HCT116 (cell line): ENCODE data around the gene CSF1R. TPM values are rescaled to one million over a fixed set of nuclear protein-coding genes. Genes with fewer than 3 reads are reported as not detected.

ENCODE experiments used
- ATAC-seq: fragments of 200-7000 bp; cut with Tn5 transposase; 2 replicates; pipeline ENCODE4 v1.9.1; 2020; ENCODE audit warnings: mild to moderate bottlenecking, moderate library complexity
- BruUV-seq: library from RNA; stranded (reverse); fragments of 400-500 nt; replicated peaks from 2 replicates; lab custom pipeline; 2021; lab: Mats Ljungman, UMichigan
- CTCF ChIA-PET: fragments of 300-600 bp; sonication (Branson Sonifier 250); formaldehyde crosslinking; loops from one replicate; lab custom pipeline; 2021; ENCODE audit warnings: antibody characterized with exemption; lab: Charles Lee
- POLR2A ChIA-PET: fragments of 300-600, 350-600 bp; sonication (Branson Sonifier 250); formaldehyde crosslinking; loops from one replicate; lab custom pipeline; 2021; ENCODE audit warnings: antibody characterized with exemption; lab: Charles Lee
- RAD21 ChIA-PET, 2 experiments: fragments of 300-600 bp; sonication (Branson Sonifier 250); formaldehyde crosslinking; loops; one replicate each; lab custom pipeline; 2023; ENCODE audit warnings: low total read pairs in 2 of 2; ENCODE audit not compliant: uncharacterized antibody in 2 of 2, unreplicated experiment in 2 of 2, low non-redundant PET in 1 of 2; lab: Charles Lee
- DNase-seq: peaks from one replicate; pipeline ENCODE4 v3.0.0-alpha.2; 2010; ENCODE audit warnings: low read depth, low spot score
- H2AFZ ChIP-seq: fragments of 200-600 bp; shearing (Covaris generic), sonication (generic); 2 replicates; pipeline ENCODE4 v1.6.1; 2017; ENCODE audit warnings: low read depth, mixed run types, mixed read lengths, antibody characterized with exemption, low read length; ENCODE audit not compliant: poor library complexity, severe bottlenecking
- H3K27ac ChIP-seq: 2 replicates; pipeline ENCODE4 v1.5.1; 2012; ENCODE audit warnings: low read depth, low read length
- H3K27me3 ChIP-seq: fragments of 200-600 bp; sonication (generic); 2 replicates; pipeline ENCODE4 v1.6.1; 2016; ENCODE audit warnings: mixed run types, low read length, mixed read lengths; ENCODE audit not compliant: insufficient read depth
- H3K36me3 ChIP-seq, 2 experiments: fragments of 200-500 bp in 1 of 2; fragments of 200-600 bp in 1 of 2; sonication (Bioruptor generic) in 1 of 2; sonication (generic) in 1 of 2; 2 replicates each; pipeline versions ENCODE4 v1.5.1 to v1.6.1; 2014 to 2016; ENCODE audit warnings: low read length in 2 of 2, inconsistent platforms in 1 of 2, mixed read lengths in 1 of 2, mixed run types in 1 of 2; ENCODE audit not compliant: insufficient read depth in 2 of 2, control insufficient read depth in 1 of 2
- H3K4me1 ChIP-seq, 2 experiments: fragments of 200-600 bp in 1 of 2; sonication (generic) in 1 of 2; 2 replicates each; pipeline versions ENCODE4 v1.5.1 to v1.6.1; 2012 to 2017; ENCODE audit warnings: low read length in 2 of 2, inconsistent platforms in 1 of 2, mild to moderate bottlenecking in 1 of 2, mixed read lengths in 1 of 2, mixed run types in 1 of 2, moderate library complexity in 1 of 2; ENCODE audit not compliant: insufficient read depth in 2 of 2, control insufficient read depth in 1 of 2
- H3K4me2 ChIP-seq: fragments of 200-600 bp; sonication (generic); 2 replicates; pipeline ENCODE4 v1.6.1; 2017; ENCODE audit warnings: mixed run types, low read length, mixed read lengths
- H3K4me3 ChIP-seq, 2 experiments: fragments of 200-600 bp in 1 of 2; sonication (generic) in 1 of 2; replicated peaks in 1 of 2; 2 replicates each; pipeline ENCODE4 v1.5.1; 2011 to 2016; ENCODE audit warnings: low read length in 2 of 2, control low read depth in 1 of 2, low read depth in 1 of 2, mild to moderate bottlenecking in 1 of 2, mixed read lengths in 1 of 2, mixed run types in 1 of 2
- H3K79me2 ChIP-seq: fragments of 200-600 bp; sonication (generic); 2 replicates; pipeline ENCODE4 v1.6.1; 2017; ENCODE audit warnings: mild to moderate bottlenecking, mixed run types, low read length, moderate library complexity, mixed read lengths; ENCODE audit not compliant: insufficient read depth
- H3K9ac ChIP-seq: fragments of 200-600 bp; sonication (generic); 2 replicates; pipeline ENCODE4 v1.6.1; 2016; ENCODE audit warnings: low read length, mixed read lengths
- H3K9me2 ChIP-seq: fragments of 200-600 bp; sonication (generic), shearing (Covaris generic); 2 replicates; pipeline ENCODE4 v1.6.1; 2017; ENCODE audit warnings: mixed run types, mild to moderate bottlenecking, moderate library complexity; ENCODE audit not compliant: insufficient read depth
- H3K9me3 ChIP-seq, 2 experiments: fragments of 200-500 bp in 1 of 2; fragments of 200-600 bp in 1 of 2; sonication (Bioruptor generic) in 1 of 2; sonication (generic) in 1 of 2; 2 replicates each; pipeline ENCODE4 v1.6.1; 2014 to 2017; ENCODE audit warnings: low read length in 2 of 2, mixed read lengths in 2 of 2, inconsistent platforms in 1 of 2, low read depth in 1 of 2, mild to moderate bottlenecking in 1 of 2, mixed run types in 1 of 2, moderate library complexity in 1 of 2; ENCODE audit not compliant: control insufficient read depth in 1 of 2, insufficient read depth in 1 of 2
- H4K20me1 ChIP-seq: fragments of 200-600 bp; sonication (generic), shearing (Covaris generic); 2 replicates; pipeline ENCODE4 v1.6.1; 2017; ENCODE audit warnings: mixed run types, mild to moderate bottlenecking, moderate library complexity; ENCODE audit not compliant: insufficient read depth
- CBX3 ChIP-seq: IDR thresholded peaks from 2 replicates; pipeline ENCODE4 v1.6.1; 2012; ENCODE audit warnings: low read depth
- CEBPB ChIP-seq: IDR thresholded peaks from 2 replicates; pipeline ENCODE4 v1.6.1; 2012; ENCODE audit warnings: low read depth
- EGR1 ChIP-seq: IDR thresholded peaks from 2 replicates; pipeline ENCODE4 v1.6.1; 2012; ENCODE audit warnings: low read depth
- EZH2 ChIP-seq: fragments of 200-600 bp; sonication (generic); IDR thresholded peaks from 2 replicates; pipeline ENCODE4 v1.6.1; 2017; ENCODE audit warnings: antibody characterized with exemption, mixed run types
- EZH2phosphoT487 ChIP-seq: fragments of 200-600 bp; IDR thresholded peaks from 2 replicates; pipeline ENCODE4 v1.6.1; 2018; ENCODE audit warnings: antibody characterized with exemption, borderline replicate concordance
- FOSL1 ChIP-seq: IDR thresholded peaks from 2 replicates; pipeline ENCODE4 v1.6.1; 2012; ENCODE audit warnings: low read depth
- JUND ChIP-seq: IDR thresholded peaks from 2 replicates; pipeline ENCODE4 v1.6.1; 2012
- RAD21 ChIP-seq: IDR thresholded peaks from 2 replicates; pipeline ENCODE4 v1.6.1; 2012; ENCODE audit warnings: low read depth, mild to moderate bottlenecking
- SP1 ChIP-seq: IDR thresholded peaks from 2 replicates; pipeline ENCODE4 v1.6.1; 2012; ENCODE audit warnings: low read depth
- SRF ChIP-seq: IDR thresholded peaks from 2 replicates; pipeline ENCODE4 v1.6.1; 2012; ENCODE audit warnings: low read depth
- TCF7L2 ChIP-seq: IDR thresholded peaks from 2 replicates; pipeline ENCODE4 v1.7.0; 2011; ENCODE audit warnings: borderline replicate concordance, inconsistent platforms; ENCODE audit not compliant: insufficient read depth, insufficient read length; ENCODE audit errors: extremely low read depth
- ZFX ChIP-seq: fragments of 450-650 bp; IDR thresholded peaks from 2 replicates; pipeline ENCODE4 v1.6.1; 2017
- intact Hi-C: fragments of 100-400 bp; cut with micrococcal nuclease; formaldehyde crosslinking; loops from 2 replicates; pipeline ENCODE4 v1.10.0; 2022
- total RNA-seq: library from RNA; stranded (reverse); gene quantifications from one replicate; pipeline ENCODE4 v1.2.1, GENCODE V29; 2021; ENCODE audit not compliant: unreplicated experiment
- TF ChIP-seq, protein P1 (sequence below): IDR thresholded peaks from 2 replicates; pipeline ENCODE4 v1.6.1; 2012; ENCODE audit warnings: low read depth
- TF ChIP-seq, protein P2 (sequence below): IDR thresholded peaks from 2 replicates; pipeline ENCODE4 v1.6.1; 2012
- TF ChIP-seq, protein P3 (sequence below): IDR thresholded peaks from 2 replicates; pipeline ENCODE4 v1.6.1; 2012
- TF ChIP-seq, protein P4 (sequence below), 3 experiments: fragments of 200-600 bp in 1 of 3; sonication (generic) in 1 of 3; IDR thresholded peaks in 2 of 3; conservative IDR thresholded peaks in 1 of 3; 2 replicates each; pipeline ENCODE4 v1.5.1; 2012 to 2017; ENCODE audit warnings: low read depth in 2 of 3, low read length in 2 of 3, antibody characterized with exemption in 1 of 3, borderline replicate concordance in 1 of 3, control low read depth in 1 of 3, mild to moderate bottlenecking in 1 of 3, mixed read lengths in 1 of 3, mixed run types in 1 of 3, moderate library complexity in 1 of 3; ENCODE audit not compliant: insufficient read depth in 1 of 3

The CSF1R gene
- total RNA-seq, 1 experiment from 2014 or later = 0.17 TPM

DNA sequence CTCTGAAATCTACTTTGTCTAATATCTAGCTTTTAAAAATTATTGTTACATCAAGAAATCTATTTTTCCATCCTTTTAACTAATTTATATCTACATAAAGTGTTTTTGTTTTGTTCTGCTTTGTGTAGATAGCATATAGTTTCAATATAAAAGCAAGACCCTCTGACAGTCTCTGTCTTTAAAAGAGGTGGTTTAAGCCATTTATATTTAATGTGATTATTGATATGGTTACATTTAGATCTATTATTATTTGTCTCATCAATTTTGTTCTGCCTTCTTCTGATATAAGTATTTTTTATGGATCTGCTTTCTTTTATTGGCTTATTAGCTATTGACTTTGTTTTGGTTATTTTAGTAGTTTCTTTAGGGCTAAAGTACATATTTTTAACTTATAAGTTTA is 69.8 kb downstream of the CSF1R start:
- BruUV-seq = no TSS peak
- DNase-seq = no peak
- no peaks in the 10 kb centered on the region for H4K20me1 ChIP-seq
- POLR2A ChIA-PET = no interaction called here
- no peak overlapping the region for H3K9ac ChIP-seq
- peak overlapping the region; percentile 44 for H3K4me2 ChIP-seq
- CTCF ChIA-PET = no interaction called here
- H3K9me3 ChIP-seq = peaks cover 0 to 18% of the 10 kb centered on the region in 2 experiments; a peak in 1 of 4 replicates
- RAD21 ChIA-PET = no interaction called here
- H3K79me2 ChIP-seq = peaks cover 86% of the 10 kb centered on the region
- peaks cover 24 to 54% of the 10 kb centered on the region in 2 experiments for H3K4me1 ChIP-seq
- no peak overlapping the region for H3K4me3 ChIP-seq
- H3K27ac ChIP-seq = no peak overlapping the region
- H3K27me3 ChIP-seq = no peaks in the 10 kb centered on the region
- TF ChIP-seq CEBPB (no peak), ZFX (no peak), SRF (no peak), SP1 (no peak), EZH2phosphoT487 (no peak), CBX3 (no peak), EGR1 (no peak)
- TF ChIP-seq, all 23 proteins: peak for 0
- intact Hi-C loops = no loop called here
- H3K9me2 ChIP-seq = no peaks in the 10 kb centered on the region
- no peak overlapping the region for H2AFZ ChIP-seq
- ATAC-seq = no peak
- peaks cover 45 to 83% of the 10 kb centered on the region in 2 experiments for H3K36me3 ChIP-seq

DNA sequence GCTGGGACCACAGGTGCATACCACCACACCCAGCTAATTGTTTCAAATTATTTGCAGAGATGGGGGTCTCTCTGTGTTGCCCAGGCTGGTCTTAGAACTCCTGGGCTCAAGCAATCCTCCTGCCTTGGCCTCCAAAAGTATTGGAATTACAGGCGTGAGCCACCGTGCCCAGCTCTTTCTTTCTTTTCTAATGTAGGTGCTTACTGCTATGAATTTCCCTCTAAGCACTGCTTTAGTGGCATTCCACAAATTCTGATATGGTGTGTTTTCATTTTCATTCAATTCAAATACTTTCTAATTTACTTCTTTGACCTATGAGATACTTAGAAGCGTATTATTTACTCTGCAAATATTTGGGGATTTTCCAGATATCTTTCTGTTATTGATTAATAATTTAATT is 70.9 kb downstream of the CSF1R start:
- Histone ChIP-seq H3K9ac (no peak overlapping the region), H3K9me2 (no peaks in the 10 kb centered on the region), H3K4me1 (peaks cover 13 to 43% of the 10 kb centered on the region in 2 experiments), H3K36me3 (peaks cover 52 to 92% of the 10 kb centered on the region in 2 experiments), H3K79me2 (peaks cover 90% of the 10 kb centered on the region), H3K9me3 (peaks cover 0 to 18% of the 10 kb centered on the region in 2 experiments; a peak in 1 of 4 replicates), H4K20me1 (no peaks in the 10 kb centered on the region), H3K4me2 (no peak overlapping the region), H3K4me3 (no peak overlapping the region), H3K27ac (no peak overlapping the region), H2AFZ (no peak overlapping the region), H3K27me3 (no peaks in the 10 kb centered on the region)
- DNase-seq (no peak), ATAC-seq (no peak)
- ChIA-PET CTCF (no interaction called here), POLR2A (no interaction called here), RAD21 (no interaction called here)
- intact Hi-C loops = no loop called here
- BruUV-seq = no TSS peak
- TF ChIP-seq EZH2 (no peak), JUND (no peak), FOSL1 (no peak), EGR1 (no peak), CBX3 (no peak), SRF (no peak), EZH2phosphoT487 (no peak), CEBPB (no peak), SP1 (no peak), RAD21 (no peak), TCF7L2 (no peak)
- TF ChIP-seq, protein P1, sequence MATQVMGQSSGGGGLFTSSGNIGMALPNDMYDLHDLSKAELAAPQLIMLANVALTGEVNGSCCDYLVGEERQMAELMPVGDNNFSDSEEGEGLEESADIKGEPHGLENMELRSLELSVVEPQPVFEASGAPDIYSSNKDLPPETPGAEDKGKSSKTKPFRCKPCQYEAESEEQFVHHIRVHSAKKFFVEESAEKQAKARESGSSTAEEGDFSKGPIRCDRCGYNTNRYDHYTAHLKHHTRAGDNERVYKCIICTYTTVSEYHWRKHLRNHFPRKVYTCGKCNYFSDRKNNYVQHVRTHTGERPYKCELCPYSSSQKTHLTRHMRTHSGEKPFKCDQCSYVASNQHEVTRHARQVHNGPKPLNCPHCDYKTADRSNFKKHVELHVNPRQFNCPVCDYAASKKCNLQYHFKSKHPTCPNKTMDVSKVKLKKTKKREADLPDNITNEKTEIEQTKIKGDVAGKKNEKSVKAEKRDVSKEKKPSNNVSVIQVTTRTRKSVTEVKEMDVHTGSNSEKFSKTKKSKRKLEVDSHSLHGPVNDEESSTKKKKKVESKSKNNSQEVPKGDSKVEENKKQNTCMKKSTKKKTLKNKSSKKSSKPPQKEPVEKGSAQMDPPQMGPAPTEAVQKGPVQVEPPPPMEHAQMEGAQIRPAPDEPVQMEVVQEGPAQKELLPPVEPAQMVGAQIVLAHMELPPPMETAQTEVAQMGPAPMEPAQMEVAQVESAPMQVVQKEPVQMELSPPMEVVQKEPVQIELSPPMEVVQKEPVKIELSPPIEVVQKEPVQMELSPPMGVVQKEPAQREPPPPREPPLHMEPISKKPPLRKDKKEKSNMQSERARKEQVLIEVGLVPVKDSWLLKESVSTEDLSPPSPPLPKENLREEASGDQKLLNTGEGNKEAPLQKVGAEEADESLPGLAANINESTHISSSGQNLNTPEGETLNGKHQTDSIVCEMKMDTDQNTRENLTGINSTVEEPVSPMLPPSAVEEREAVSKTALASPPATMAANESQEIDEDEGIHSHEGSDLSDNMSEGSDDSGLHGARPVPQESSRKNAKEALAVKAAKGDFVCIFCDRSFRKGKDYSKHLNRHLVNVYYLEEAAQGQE = no peak
- TF ChIP-seq, protein P2, sequence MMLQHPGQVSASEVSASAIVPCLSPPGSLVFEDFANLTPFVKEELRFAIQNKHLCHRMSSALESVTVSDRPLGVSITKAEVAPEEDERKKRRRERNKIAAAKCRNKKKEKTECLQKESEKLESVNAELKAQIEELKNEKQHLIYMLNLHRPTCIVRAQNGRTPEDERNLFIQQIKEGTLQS = no peak
- TF ChIP-seq, protein P3, sequence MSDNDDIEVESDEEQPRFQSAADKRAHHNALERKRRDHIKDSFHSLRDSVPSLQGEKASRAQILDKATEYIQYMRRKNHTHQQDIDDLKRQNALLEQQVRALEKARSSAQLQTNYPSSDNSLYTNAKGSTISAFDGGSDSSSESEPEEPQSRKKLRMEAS = no peak
- TF ChIP-seq, protein P4, sequence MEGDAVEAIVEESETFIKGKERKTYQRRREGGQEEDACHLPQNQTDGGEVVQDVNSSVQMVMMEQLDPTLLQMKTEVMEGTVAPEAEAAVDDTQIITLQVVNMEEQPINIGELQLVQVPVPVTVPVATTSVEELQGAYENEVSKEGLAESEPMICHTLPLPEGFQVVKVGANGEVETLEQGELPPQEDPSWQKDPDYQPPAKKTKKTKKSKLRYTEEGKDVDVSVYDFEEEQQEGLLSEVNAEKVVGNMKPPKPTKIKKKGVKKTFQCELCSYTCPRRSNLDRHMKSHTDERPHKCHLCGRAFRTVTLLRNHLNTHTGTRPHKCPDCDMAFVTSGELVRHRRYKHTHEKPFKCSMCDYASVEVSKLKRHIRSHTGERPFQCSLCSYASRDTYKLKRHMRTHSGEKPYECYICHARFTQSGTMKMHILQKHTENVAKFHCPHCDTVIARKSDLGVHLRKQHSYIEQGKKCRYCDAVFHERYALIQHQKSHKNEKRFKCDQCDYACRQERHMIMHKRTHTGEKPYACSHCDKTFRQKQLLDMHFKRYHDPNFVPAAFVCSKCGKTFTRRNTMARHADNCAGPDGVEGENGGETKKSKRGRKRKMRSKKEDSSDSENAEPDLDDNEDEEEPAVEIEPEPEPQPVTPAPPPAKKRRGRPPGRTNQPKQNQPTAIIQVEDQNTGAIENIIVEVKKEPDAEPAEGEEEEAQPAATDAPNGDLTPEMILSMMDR (IDR thresholded peaks at IDR 0.05 in 2 of 3, conservative IDR thresholded peaks at IDR 0.05 in 1 of 3; ENCODE audit: borderline replicate concordance in 1 of 3, insufficient read depth in 1 of 3, low read depth in 2 of 3, low read length in 2 of 3) = no peak
